GM21528 (cell line): ENCODE data around the gene IGDCC3.
"Not testable (repeated sequence)": the region's sequence is repeated elsewhere in the genome, so short reads cannot be mapped to it uniquely, and the experiment has no call there.

Source experiments
- ATAC-seq: cut with Tn5 transposase; IDR thresholded peaks from one replicate; pipeline ENCODE4 v1.9.1; 2021; ENCODE audit warnings: mild to moderate bottlenecking, moderate library complexity; ENCODE audit not compliant: unreplicated experiment, low FRiP score

Gene IGDCC3

GRCh38 chr15:65408324-65409035 lies 30.7 kb upstream of the IGDCC3 start:
- ATAC-seq: no peak

- ATAC-seq: no peak
Measured at GRCh38 chr15:65406424-65407000, 28.7 kb upstream of the IGDCC3 start.

GRCh38 chr15:65405791-65406423 lies 28.1 kb upstream of the IGDCC3 start:
- no peak for ATAC-seq

GRCh38 chr15:65404186-65404872 lies 26.5 kb upstream of the IGDCC3 start:
- ATAC-seq: no peak

- ATAC-seq: no peak
Measured at GRCh38 chr15:65402961-65403360, 25.2 kb upstream of the IGDCC3 start.

- ATAC-seq: no peak
Measured at GRCh38 chr15:65401611-65402240, 23.9 kb upstream of the IGDCC3 start.

- ATAC-seq: no peak
Measured at GRCh38 chr15:65400760-65401610, 23.2 kb upstream of the IGDCC3 start.

GRCh38 chr15:65399997-65400396 lies 22.2 kb upstream of the IGDCC3 start:
- no peak for ATAC-seq

- no peak for ATAC-seq
Measured at GRCh38 chr15:65399001-65399706, 21.4 kb upstream of the IGDCC3 start.

GRCh38 chr15:65398486-65398885 lies 20.7 kb upstream of the IGDCC3 start:
- not testable (repeated sequence) for ATAC-seq

GRCh38 chr15:65396965-65397317 lies 19.1 kb upstream of the IGDCC3 start:
- ATAC-seq: no peak

- ATAC-seq: no peak
Measured at GRCh38 chr15:65396283-65396964, 18.6 kb upstream of the IGDCC3 start.

GRCh38 chr15:65395567-65396202 lies 17.9 kb upstream of the IGDCC3 start:
- ATAC-seq: no peak

GRCh38 chr15:65394936-65395335 lies 17.1 kb upstream of the IGDCC3 start:
- no peak for ATAC-seq

GRCh38 chr15:65394280-65394789 lies 16.5 kb upstream of the IGDCC3 start:
- ATAC-seq: no peak

- no peak for ATAC-seq
Measured at GRCh38 chr15:65393557-65393956, 15.8 kb upstream of the IGDCC3 start.

GRCh38 chr15:65393091-65393490 lies 15.3 kb upstream of the IGDCC3 start:
- ATAC-seq: no peak

GRCh38 chr15:65392368-65392767 lies 14.6 kb upstream of the IGDCC3 start:
- no peak for ATAC-seq
